Suppressor macrophage treated with lipopolysaccharide for 1 hour (primary cell): ENCODE measurements around the gene NELFE.
A peak's percentile ranks its signal among the peaks of the same experiment; 100 is the strongest.
"Not testable (repeated sequence)": the region's sequence is repeated elsewhere in the genome, so short reads cannot be mapped to it uniquely, and the experiment has no call there.

Experiments used
- DNase-seq, 3 donors: peaks; one replicate each; pipeline ENCODE4 v3.0.0-alpha.2; 2020 to 2022

Gene NELFE, protein sequence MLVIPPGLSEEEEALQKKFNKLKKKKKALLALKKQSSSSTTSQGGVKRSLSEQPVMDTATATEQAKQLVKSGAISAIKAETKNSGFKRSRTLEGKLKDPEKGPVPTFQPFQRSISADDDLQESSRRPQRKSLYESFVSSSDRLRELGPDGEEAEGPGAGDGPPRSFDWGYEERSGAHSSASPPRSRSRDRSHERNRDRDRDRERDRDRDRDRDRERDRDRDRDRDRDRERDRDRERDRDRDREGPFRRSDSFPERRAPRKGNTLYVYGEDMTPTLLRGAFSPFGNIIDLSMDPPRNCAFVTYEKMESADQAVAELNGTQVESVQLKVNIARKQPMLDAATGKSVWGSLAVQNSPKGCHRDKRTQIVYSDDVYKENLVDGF

GRCh38 chr6:31958741-31959739 is at the start of gene NELFE, which contains the start of gene SKIC2:
Gene NELFE, minus strand, starts transcription at chr6:31958971. Its CDS starts 525 bp downstream, at chr6:31958446.
Gene SKIC2, plus strand, starts transcription at chr6:31959175. Its CDS starts 18 bp downstream, at chr6:31959193.
- peak; percentile 99 to 100 (median 99) for DNase-seq

DNA sequence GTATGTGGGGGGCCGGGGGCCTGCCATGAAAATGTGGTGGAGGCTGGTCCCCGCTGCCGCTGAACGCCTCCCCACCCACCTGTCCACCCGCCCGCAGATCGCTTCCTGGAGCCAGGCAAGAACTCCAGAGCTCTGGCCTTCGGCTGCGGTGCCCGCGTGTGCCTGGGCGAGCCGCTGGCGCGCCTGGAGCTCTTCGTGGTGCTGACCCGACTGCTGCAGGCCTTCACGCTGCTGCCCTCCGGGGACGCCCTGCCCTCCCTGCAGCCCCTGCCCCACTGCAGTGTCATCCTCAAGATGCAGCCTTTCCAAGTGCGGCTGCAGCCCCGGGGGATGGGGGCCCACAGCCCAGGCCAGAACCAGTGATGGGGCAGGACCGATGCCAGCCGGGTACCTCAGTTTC is 49.3 kb upstream of the NELFE start:
- DNase-seq, result not testable (repeated sequence)

- peak in 1 of 3 donors; percentile 2 for DNase-seq
Observed at GRCh38 chr6:32007086-32007485, 48.3 kb upstream of the NELFE start.

- DNase-seq, result peak in 1 of 3 donors; percentile 1
Observed at GRCh38 chr6:32005991-32006529, 47.3 kb upstream of the NELFE start.

DNA sequence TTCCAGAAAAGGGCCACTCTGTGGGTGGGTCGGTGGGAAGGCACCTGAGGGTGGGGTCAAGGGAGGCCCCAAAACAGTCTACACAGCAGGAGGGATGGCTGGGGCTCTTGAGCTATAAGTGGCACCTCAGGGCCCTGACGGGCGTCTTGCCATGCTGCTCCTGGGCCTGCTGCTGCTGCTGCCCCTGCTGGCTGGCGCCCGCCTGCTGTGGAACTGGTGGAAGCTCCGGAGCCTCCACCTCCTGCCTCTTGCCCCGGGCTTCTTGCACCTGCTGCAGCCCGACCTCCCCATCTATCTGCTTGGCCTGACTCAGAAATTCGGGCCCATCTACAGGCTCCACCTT is 46.7 kb upstream of the NELFE start:
- peak in 1 of 3 donors; percentile 6 for DNase-seq

GRCh38 chr6:32004864-32005537 is 46.2 kb upstream of the NELFE start:
- not testable (repeated sequence) for DNase-seq

DNA sequence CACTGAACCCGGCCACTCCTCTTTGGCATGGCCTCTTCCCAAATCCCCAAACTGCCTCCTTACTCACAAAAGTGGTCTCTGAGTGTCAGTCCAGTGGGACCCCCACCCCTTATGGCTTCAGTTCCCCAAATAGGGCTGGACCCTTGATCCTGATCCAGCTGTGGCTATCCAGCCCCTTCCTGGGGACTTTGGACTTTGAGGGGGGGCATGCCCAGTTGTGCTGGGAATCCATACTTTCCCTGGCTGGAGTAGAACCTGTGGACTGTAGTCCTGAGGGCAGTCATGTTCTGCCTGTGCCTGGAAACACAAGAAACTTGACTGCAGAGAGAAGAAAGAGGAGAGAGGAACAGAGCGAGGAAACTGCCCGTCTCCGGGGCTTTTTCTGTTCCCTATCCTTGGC is 45.6 kb upstream of the NELFE start:
- peak in 1 of 3 donors; percentile 14 for DNase-seq

DNA sequence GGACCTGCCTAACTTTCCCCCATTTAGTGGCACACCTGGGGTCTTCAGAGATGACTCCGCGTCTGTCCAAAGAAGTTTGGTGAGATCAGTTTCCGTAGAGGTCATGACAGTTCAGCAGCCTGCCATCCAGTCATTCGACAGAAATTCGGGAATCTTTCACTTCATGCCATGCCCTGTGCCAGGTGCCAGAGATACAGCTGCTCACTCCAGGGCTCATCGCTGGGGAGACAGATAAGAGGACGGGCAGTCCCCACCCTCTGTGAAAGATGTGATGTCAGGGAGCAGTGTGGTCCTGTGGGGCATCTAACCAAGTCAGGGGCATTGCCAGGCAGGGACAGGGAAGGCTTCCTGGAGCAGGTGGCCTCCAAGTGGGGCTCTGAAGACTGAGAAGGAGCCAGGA is 44.5 kb upstream of the NELFE start:
- DNase-seq, result not testable (repeated sequence)

DNA sequence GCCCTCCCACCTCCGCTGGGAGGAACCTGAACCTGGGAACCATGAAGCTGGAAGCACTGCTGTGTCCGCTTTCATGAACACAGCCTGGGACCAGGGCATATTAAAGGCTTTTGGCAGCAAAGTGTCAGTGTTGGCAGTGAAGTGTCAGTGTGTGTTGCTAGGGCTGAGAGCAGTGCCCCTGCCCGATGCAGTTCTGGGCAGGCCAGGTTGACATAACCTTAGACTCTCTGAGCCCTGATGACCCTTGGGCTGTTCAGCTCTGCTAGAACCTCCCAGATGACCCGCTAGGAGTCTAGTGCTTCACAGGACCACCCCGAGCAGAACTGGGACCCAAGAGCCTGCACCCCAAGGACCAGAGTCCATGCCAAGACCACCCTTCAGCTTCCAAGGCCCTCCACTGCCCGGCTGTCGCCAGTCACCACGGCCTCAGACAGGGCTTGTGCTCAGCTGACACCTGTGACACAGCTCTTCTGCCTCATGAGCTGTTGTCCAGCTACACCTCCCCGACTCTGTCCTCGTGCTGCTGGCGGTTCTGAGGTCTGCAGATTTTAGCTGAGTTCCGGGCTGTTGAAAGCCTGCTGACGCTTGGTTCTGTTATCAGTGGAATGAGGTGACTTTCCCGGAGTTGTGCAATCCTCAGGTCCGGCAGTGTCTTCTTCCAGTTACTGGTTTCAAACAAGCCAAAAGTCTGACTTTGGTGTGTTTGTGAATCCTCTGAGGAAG is 43.9 kb upstream of the NELFE start:
- DNase-seq, result not testable (repeated sequence)

DNA sequence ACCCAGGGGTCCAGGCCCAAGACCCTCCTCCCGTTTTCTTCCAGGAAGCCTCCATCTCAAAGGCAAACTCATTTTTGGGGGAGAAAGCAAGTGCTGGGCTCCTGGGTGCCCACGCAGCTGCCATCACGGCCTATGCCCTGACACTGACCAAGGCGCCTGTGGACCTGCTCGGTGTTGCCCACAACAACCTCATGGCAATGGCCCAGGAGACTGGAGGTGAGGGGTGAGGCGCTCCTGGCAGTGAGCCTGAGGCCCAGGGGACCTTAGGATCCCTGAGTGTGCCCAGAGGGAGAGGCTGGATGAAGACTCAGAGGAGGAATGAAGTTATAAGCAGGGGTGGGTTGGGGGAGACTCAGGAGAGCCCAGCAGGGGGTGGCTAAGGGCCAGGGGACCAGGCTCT is 37.6 kb upstream of the NELFE start:
- not testable (repeated sequence) for DNase-seq

- DNase-seq, result not testable (repeated sequence)
Observed at GRCh38 chr6:31994421-31994820, 35.6 kb upstream of the NELFE start.

- not testable (repeated sequence) for DNase-seq
Observed at GRCh38 chr6:31989363-31989762, 30.6 kb upstream of the NELFE start.

GRCh38 chr6:31981744-31982143 is 23.0 kb upstream of the NELFE start, which contains the start of gene C4A:
Gene C4A, plus strand, starts transcription at chr6:31982057. Its CDS starts 51 bp downstream, at chr6:31982108.
- DNase-seq, result not testable (repeated sequence)

DNA sequence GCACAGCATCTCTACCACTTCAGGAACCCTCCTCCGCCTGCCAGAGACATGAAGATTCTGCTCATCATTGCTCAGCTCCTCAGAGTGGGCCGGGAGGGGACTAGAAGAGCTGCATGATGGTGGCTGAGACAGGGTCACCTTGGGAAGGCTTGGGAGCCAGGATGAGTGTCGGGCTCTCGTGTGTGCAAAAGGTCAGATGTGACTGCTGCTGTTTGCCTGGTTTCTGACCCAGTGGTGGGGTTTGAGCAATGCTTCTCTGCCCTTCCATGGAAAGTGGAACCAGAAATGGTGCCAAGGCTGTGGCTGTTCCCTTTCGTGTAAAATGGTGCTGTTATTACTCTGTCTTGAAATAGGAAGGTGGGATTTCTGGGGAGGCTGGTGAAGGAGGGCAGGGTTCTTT is 22.2 kb upstream of the NELFE start:
- DNase-seq, result not testable (repeated sequence)

GRCh38 chr6:31980195-31980876 is 21.6 kb upstream of the NELFE start:
- DNase-seq, result not testable (repeated sequence)

- no peak for DNase-seq
Observed at GRCh38 chr6:31979238-31979898, 20.6 kb upstream of the NELFE start.

DNA sequence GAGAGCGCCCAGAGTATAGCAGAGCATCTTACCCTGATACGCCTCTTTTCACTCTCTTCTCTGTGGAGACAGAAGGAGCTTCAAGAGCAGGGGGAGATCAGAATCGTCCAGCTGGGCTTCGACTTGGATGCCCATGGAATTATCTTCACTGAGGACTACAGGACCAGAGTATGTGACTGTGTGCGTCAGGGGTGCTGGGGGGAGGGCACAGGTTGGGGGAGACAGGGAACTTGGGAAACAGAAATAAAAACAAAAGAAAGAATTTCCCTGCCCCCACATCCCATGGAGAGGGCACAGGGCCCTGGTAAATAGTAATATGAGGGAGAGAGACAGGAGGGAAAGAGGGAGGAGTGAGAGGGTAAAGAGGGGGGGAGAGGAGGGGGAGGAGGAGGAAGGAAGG is 20.1 kb upstream of the NELFE start:
- DNase-seq, result no peak

DNA sequence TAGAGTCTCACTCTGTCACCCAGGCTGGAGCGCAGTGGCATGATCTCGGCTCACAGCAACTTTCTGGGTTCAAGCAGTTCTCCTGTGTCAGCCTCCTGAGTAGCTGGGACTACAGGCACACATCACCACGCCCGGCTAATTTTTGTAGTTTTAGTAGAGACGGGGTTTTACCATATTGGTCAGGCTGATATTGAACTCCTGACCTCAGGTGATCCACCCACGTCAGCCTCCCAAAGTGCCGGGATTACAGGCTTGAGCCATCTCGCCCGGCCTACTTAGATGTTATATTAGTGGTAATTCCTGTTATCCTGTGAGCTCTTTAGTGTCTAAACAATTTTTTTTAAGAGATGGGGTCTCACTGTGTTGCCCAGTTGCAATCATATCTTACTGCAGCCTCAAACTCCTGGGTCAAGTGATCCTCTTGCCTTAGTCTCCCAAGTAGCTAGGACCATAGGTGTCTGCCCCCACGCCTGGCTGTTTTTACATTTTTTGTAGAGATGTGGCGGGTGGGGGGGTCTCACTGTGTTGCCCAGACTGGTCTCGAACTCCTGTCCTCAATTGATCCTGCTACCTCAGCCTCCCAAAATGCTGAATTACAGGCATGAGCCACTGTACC is 19.2 kb upstream of the NELFE start:
- no peak for DNase-seq

DNA sequence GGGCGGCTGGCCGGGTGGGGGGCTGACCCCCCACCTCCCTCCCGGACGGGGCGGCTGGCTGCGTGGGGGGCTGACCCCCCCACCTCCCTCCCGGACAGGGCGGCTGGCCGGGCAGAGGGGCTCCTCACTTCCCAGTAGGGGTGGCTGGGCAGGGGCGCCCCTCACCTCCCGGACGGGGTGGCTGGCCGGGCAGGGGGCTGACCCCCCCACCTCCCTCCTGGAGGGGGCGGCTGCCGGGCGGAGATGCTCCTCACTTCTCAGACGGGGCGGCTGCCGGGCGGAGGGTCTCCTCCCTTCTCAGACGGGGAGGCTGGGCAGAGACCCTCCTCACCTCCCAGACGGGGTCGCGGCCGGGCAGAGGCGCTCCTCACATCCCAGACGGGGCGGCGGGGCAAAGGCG is 17.3 kb upstream of the NELFE start:
- not testable (repeated sequence) for DNase-seq
